K562 (cell line): Measurements from ENCODE around the gene IL26.

Experiments
- NFXL1 ChIP-seq: fragments of 450-650 bp; formaldehyde crosslinking; IDR thresholded peaks from 2 replicates; pipeline ENCODE4 v1.4.0; 2021; ENCODE audit warnings: mild to moderate bottlenecking
- SREBF2 ChIP-seq: sonication (generic); formaldehyde crosslinking; IDR thresholded peaks from 2 replicates; pipeline ENCODE4 v1.4.0; 2020; ENCODE audit warnings: mild to moderate bottlenecking, missing genetic modification reagents

- no peak for TF ChIP-seq SREBF2 (CRISPR knock-in tag)
- no peak for TF ChIP-seq NFXL1 (CRISPR knock-in tag)
Measured at GRCh38 chr12:68206446-68206845, 19.2 kb downstream of the IL26 start.
